Breast epithelium (tissue), 3 donors: Measurements from ENCODE around the gene ENHO.

ENCODE experiments used
- CTCF ChIP-seq, 3 donors: fragments of 450-650 bp; IDR thresholded peaks; one replicate each; pipeline ENCODE4 v1.5.1; 2016 to 2017; ENCODE audit warnings: antibody characterized with exemption in 3 of 3, mild to moderate bottlenecking in 3 of 3, moderate library complexity in 3 of 3
- POLR2A ChIP-seq: fragments of 450-650 bp; IDR thresholded peaks from one replicate; pipeline ENCODE4 v1.6.1; 2016; ENCODE audit warnings: antibody characterized with exemption, mild to moderate bottlenecking, moderate library complexity

- no peak for TF ChIP-seq CTCF (IDR thresholded peaks at IDR 0.05)
- TF ChIP-seq POLR2A, result no peak
These were observed 10.4 kb downstream of the ENHO start for GRCh38 chr9:34512131-34513078.
